ENCODE measurements around the gene CCDC88A.

CCDC88A gene

GRCh38 chr2:55422876-55423665, 3.4 kb upstream of the CCDC88A start:
- no peak for DNase-seq (ENCODE audit: low read depth, low spot score)
- CTCF ChIA-PET, result interaction anchor here (1.3 kb wide), 1 partner anchor 9 kb away, joined by 5 read pairs; no protein-coding TSS in a partner anchor
- no peak for TF ChIP-seq CTCF (IDR thresholded peaks at IDR 0.05; ENCODE audit: insufficient read depth, low read length, missing control alignments)
- POLR2A ChIA-PET, result no interaction called here
- no peak overlapping the region for H3K4me3 ChIP-seq (ENCODE audit: low read depth, low read length)

- H3K4me3 ChIP-seq (ENCODE audit: low read depth, low read length), result no peak overlapping the region
- TF ChIP-seq CTCF (IDR thresholded peaks at IDR 0.05; ENCODE audit: insufficient read depth, low read length, missing control alignments), result no peak
- no peak for DNase-seq (ENCODE audit: low read depth, low spot score)
- ChIA-PET POLR2A (no interaction called here), CTCF (interaction anchor here (1.2 kb wide), 1 partner anchor 11 kb away, joined by 5 read pairs; no protein-coding TSS in a partner anchor)
Observed at GRCh38 chr2:55421326-55421725, 1.7 kb upstream of the CCDC88A start.

- no peak for TF ChIP-seq CTCF (IDR thresholded peaks at IDR 0.05; ENCODE audit: insufficient read depth, low read length, missing control alignments)
- DNase-seq (ENCODE audit: low read depth, low spot score), result no peak
- CTCF ChIA-PET, result interaction anchor here (1.1 to 1.7 kb wide), 3 partner anchors 9 to 81 kb away, joined by 3 to 7 read pairs (median 5); no protein-coding TSS in a partner anchor
- no peak overlapping the region for H3K4me3 ChIP-seq (ENCODE audit: low read depth, low read length)
- POLR2A ChIA-PET, result interaction anchor here (0.9 kb wide), 1 partner anchor 8 kb away, joined by 3 read pairs; no protein-coding TSS in a partner anchor
Observed at GRCh38 chr2:55420871-55421270, 1.2 kb upstream of the CCDC88A start.

GRCh38 chr2:55420439-55420725, 726 bp upstream of the CCDC88A start:
- CTCF ChIA-PET, result interaction anchor here (1.1 to 1.7 kb wide), 4 partner anchors 10 to 81 kb away, joined by 3 to 7 read pairs (median 4); no protein-coding TSS in a partner anchor
- H3K4me3 ChIP-seq (ENCODE audit: low read depth, low read length), result peak overlapping the region; percentile 72
- TF ChIP-seq CTCF (IDR thresholded peaks at IDR 0.05; ENCODE audit: insufficient read depth, low read length, missing control alignments), result no peak
- POLR2A ChIA-PET, result interaction anchor here (0.9 kb wide), 1 partner anchor 8 kb away, joined by 3 read pairs; no protein-coding TSS in a partner anchor
- DNase-seq (ENCODE audit: low read depth, low spot score), result no peak

GRCh38 chr2:55419233-55419678, 400 bp downstream of the CCDC88A start:
- H3K4me3 ChIP-seq (ENCODE audit: low read depth, low read length), result peak overlapping the region; percentile 92
- ChIA-PET CTCF (interaction anchor here (1.5 to 1.7 kb wide), 2 partner anchors 11 to 13 kb away, joined by 3 to 7 read pairs; no protein-coding TSS in a partner anchor), POLR2A (interaction anchor here (0.5 to 0.8 kb wide), 2 partner anchors 55 to 104 kb away, joined by 3 read pairs; no protein-coding TSS in a partner anchor)
- TF ChIP-seq CTCF (IDR thresholded peaks at IDR 0.05; ENCODE audit: insufficient read depth, low read length, missing control alignments), result no peak
- DNase-seq (ENCODE audit: low read depth, low spot score), result no peak

- H3K4me3 ChIP-seq (ENCODE audit: low read depth, low read length), result peak overlapping the region; percentile 92
- ChIA-PET CTCF (interaction anchor here (1.5 kb wide), 1 partner anchor 13 kb away, joined by 3 read pairs; no protein-coding TSS in a partner anchor), POLR2A (interaction anchor here (0.8 kb wide), 1 partner anchor 54 kb away, joined by 3 read pairs; no protein-coding TSS in a partner anchor)
- DNase-seq (ENCODE audit: low read depth, low spot score), result no peak
- TF ChIP-seq CTCF (IDR thresholded peaks at IDR 0.05; ENCODE audit: insufficient read depth, low read length, missing control alignments), result no peak
Observed at GRCh38 chr2:55418512-55419232, 984 bp downstream of the CCDC88A start.

Data from AG04449 (cell line).